HL-60 (cell line): ENCODE results near the gene SH3RF3.

Source experiments
- DNase-seq, 2 experiments: peaks; one replicate each; pipeline ENCODE4 v3.0.0-alpha.2; 2010 to 2020; ENCODE audit warnings: low read depth in 1 of 2, low spot score in 1 of 2
- H3K27ac ChIP-seq: fragments of 250-450 bp; sonication (Bioruptor Pico); replicated peaks from 2 replicates; pipeline ENCODE4 v1.5.1; 2020; ENCODE audit warnings: mild to moderate bottlenecking, moderate library complexity
- H3K27me3 ChIP-seq: fragments of 250-450 bp; sonication (Bioruptor Pico); 2 replicates; pipeline ENCODE4 v1.5.1; 2021; ENCODE audit warnings: mild to moderate bottlenecking, moderate library complexity; ENCODE audit not compliant: insufficient read depth, poor library complexity, severe bottlenecking
- H3K4me3 ChIP-seq: replicated peaks from 2 replicates; pipeline ENCODE4 v1.5.1; 2011; ENCODE audit warnings: mild to moderate bottlenecking, control low read depth, low read length; ENCODE audit not compliant: insufficient read depth
- CTCF ChIP-seq: IDR thresholded peaks from one replicate; pipeline ENCODE4 v1.5.1; 2011; ENCODE audit warnings: low read length, control low read depth, inconsistent platforms; ENCODE audit not compliant: insufficient read depth
- GABPA ChIP-seq: IDR thresholded peaks from 2 replicates; pipeline ENCODE4 v1.6.1; 2012; ENCODE audit warnings: low read depth
- POLR2AphosphoS5 ChIP-seq: IDR thresholded peaks from 2 replicates; pipeline ENCODE4 v1.6.1; 2012; ENCODE audit warnings: low read depth
- REST ChIP-seq: IDR thresholded peaks from 2 replicates; pipeline ENCODE4 v1.6.1; 2012; ENCODE audit warnings: low read depth; ENCODE audit not compliant: insufficient replicate concordance
- SPI1 ChIP-seq: IDR thresholded peaks from 2 replicates; pipeline ENCODE4 v1.6.1; 2012; ENCODE audit warnings: low read depth, mild to moderate bottlenecking, borderline replicate concordance

SH3RF3 gene

GRCh38 chr2:109397893-109398292 lies 268.9 kb downstream of the SH3RF3 start:
- no peak for DNase-seq
- no peaks in the 10 kb centered on the region for H3K27me3 ChIP-seq
- no peak for TF ChIP-seq REST
- TF ChIP-seq CTCF = no peak
- no peak for TF ChIP-seq POLR2AphosphoS5
- TF ChIP-seq GABPA = no peak
- TF ChIP-seq SPI1 = no peak
- H3K4me3 ChIP-seq = no peak overlapping the region
- H3K27ac ChIP-seq = no peak overlapping the region

- Histone ChIP-seq H3K4me3 (no peak overlapping the region), H3K27ac (no peak overlapping the region), H3K27me3 (no peaks in the 10 kb centered on the region)
- TF ChIP-seq GABPA (no peak), REST (no peak), SPI1 (no peak)
- no peak for DNase-seq
Observed at GRCh38 chr2:109398366-109399015, 269.5 kb downstream of the SH3RF3 start.

- Histone ChIP-seq H3K27ac (no peak overlapping the region), H3K4me3 (no peak overlapping the region), H3K27me3 (no peaks in the 10 kb centered on the region)
- DNase-seq = no peak
- TF ChIP-seq CTCF = no peak
Observed at GRCh38 chr2:109399066-109399465, 270.1 kb downstream of the SH3RF3 start.

- DNase-seq = no peak
- TF ChIP-seq SPI1 = no peak
- TF ChIP-seq CTCF = no peak
- no peak for TF ChIP-seq REST
- no peak for TF ChIP-seq POLR2AphosphoS5
- no peak for TF ChIP-seq GABPA
- Histone ChIP-seq H3K27ac (no peak overlapping the region), H3K27me3 (no peaks in the 10 kb centered on the region), H3K4me3 (no peak overlapping the region)
Observed at GRCh38 chr2:109400102-109400501, 271.1 kb downstream of the SH3RF3 start.
